Thoracic aorta endothelial cell (primary cell): ENCODE measurements around the gene THG1L. TPM values are rescaled to one million over a fixed set of nuclear protein-coding genes. Genes with fewer than 3 reads are reported as not detected.

Experiments
- small RNA-seq: library from RNA; depleted of rRNA; stranded (forward); fragments of <200 nt; gene quantifications from one replicate; pipeline ENCODE3, GENCODE V24; 2012
- total RNA-seq: library from RNA; depleted of rRNA; stranded (reverse); fragments of >200 nt; gene quantifications from 2 replicates; pipeline ENCODE4 v1.2.3, GENCODE V29; 2012

THG1L gene
- 5.9 and 6.7 TPM in 2 replicates for total RNA-seq

GRCh38 chr5:157731272-157732129 lies at the start of gene THG1L:
Gene THG1L (plus strand): TSS chr5:157731420. CDS start chr5:157731441, 21 bp downstream.

GRCh38 chr5:157743163-157744050 lies 12.2 kb downstream of the THG1L start, which contains the start of gene LSM11:
Gene LSM11 (plus strand): TSS chr5:157743712. CDS start chr5:157743751, 39 bp downstream.

Small RNA genes within 50 kb of the gene (small RNA-seq; reads per million reads assigned to genes)
- gene AC026407.1 = not detected

Other genes with a start within 250 kb of the THG1L start
- gene ADAM19, start 155.6 kb upstream of the THG1L start, total RNA-seq = 19.8 and 20.5 TPM in 2 replicates
- gene SOX30, start 79.0 kb upstream of the THG1L start, total RNA-seq = not detected in 2 replicates
- not detected in 2 replicates for gene C5orf52, start 59.9 kb upstream of the THG1L start, total RNA-seq
- 10.5 and 11.9 TPM in 2 replicates for gene LSM11, start 12.3 kb downstream of the THG1L start, total RNA-seq
- 106 and 125 TPM in 2 replicates for gene CLINT1, start 127.7 kb downstream of the THG1L start, total RNA-seq